Measurements from ENCODE around the gene PGR. TPM values are rescaled to one million over a fixed set of nuclear protein-coding genes. Genes with fewer than 3 reads are reported as not detected.

PGR gene
- total RNA-seq, 1 donor, result under 0.01 TPM

GRCh38 chr11:101082813-101083212, 46.8 kb downstream of the PGR start:
- Histone ChIP-seq H4K20me1 (ENCODE audit: insufficient read depth, low read length) (no peaks in the 10 kb centered on the region), H3K27ac (ENCODE audit: low read depth, low read length) (no peak overlapping the region), H3K4me3 (ENCODE audit: insufficient read depth, low read length) (no peak overlapping the region), H3K36me3 (ENCODE audit: insufficient read depth, low read length) (no peaks in the 10 kb centered on the region), H3K4me1 (ENCODE audit: insufficient read depth, low read length) (no peaks in the 10 kb centered on the region), H3K4me2 (ENCODE audit: insufficient read depth, low read length) (no peak overlapping the region), H3K9me3 (ENCODE audit: low read depth, low read length) (no peaks in the 10 kb centered on the region), H2AFZ (ENCODE audit: low read length) (no peak overlapping the region), H3K79me2 (ENCODE audit: insufficient read depth, low read length) (no peaks in the 10 kb centered on the region), H3K27me3 (ENCODE audit: insufficient read depth, low read length) (no peaks in the 10 kb centered on the region)
- TF ChIP-seq, protein P1, sequence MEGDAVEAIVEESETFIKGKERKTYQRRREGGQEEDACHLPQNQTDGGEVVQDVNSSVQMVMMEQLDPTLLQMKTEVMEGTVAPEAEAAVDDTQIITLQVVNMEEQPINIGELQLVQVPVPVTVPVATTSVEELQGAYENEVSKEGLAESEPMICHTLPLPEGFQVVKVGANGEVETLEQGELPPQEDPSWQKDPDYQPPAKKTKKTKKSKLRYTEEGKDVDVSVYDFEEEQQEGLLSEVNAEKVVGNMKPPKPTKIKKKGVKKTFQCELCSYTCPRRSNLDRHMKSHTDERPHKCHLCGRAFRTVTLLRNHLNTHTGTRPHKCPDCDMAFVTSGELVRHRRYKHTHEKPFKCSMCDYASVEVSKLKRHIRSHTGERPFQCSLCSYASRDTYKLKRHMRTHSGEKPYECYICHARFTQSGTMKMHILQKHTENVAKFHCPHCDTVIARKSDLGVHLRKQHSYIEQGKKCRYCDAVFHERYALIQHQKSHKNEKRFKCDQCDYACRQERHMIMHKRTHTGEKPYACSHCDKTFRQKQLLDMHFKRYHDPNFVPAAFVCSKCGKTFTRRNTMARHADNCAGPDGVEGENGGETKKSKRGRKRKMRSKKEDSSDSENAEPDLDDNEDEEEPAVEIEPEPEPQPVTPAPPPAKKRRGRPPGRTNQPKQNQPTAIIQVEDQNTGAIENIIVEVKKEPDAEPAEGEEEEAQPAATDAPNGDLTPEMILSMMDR (IDR thresholded peaks at IDR 0.05; ENCODE audit: extremely low read depth, low read depth, low read length), result no peak
- DNase-seq (ENCODE audit: insufficient read length, low spot score, missing footprints), result no peak

DNA sequence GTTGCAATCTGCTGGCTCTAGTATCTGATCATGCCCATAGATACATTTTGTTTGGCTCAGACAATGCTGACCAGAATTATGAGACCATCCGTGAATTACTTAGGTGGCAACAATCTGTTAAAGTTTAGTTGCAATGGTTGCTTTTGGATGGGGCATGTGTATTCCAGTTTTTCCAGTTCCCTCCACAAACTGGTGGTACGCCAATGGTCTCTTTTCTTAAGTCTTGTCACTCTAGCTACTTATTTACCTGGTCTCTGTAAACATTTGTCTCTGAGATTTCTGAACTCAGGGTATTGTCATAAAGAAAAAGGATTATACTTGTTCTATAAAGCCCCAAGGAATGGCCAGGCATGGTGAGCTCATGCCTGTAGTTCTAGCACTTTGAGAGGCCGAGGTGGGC, 65.9 kb downstream of the PGR start:
- no peaks in the 10 kb centered on the region for H3K36me3 ChIP-seq (ENCODE audit: insufficient read depth, low read length)
- no peaks in the 10 kb centered on the region for H3K9me3 ChIP-seq (ENCODE audit: low read depth, low read length)
- no peak overlapping the region for H2AFZ ChIP-seq (ENCODE audit: low read length)
- no peaks in the 10 kb centered on the region for H3K4me1 ChIP-seq (ENCODE audit: insufficient read depth, low read length)
- H4K20me1 ChIP-seq (ENCODE audit: insufficient read depth, low read length), result no peaks in the 10 kb centered on the region
- no peaks in the 10 kb centered on the region for H3K27me3 ChIP-seq (ENCODE audit: insufficient read depth, low read length)
- H3K27ac ChIP-seq (ENCODE audit: low read depth, low read length), result no peak overlapping the region
- no peaks in the 10 kb centered on the region for H3K79me2 ChIP-seq (ENCODE audit: insufficient read depth, low read length)
- no peak for DNase-seq (ENCODE audit: insufficient read length, low spot score, missing footprints)
- TF ChIP-seq, protein P1 (IDR thresholded peaks at IDR 0.05; ENCODE audit: extremely low read depth, low read depth, low read length), result no peak
- H3K4me2 ChIP-seq (ENCODE audit: insufficient read depth, low read length), result no peak overlapping the region
- H3K4me3 ChIP-seq (ENCODE audit: insufficient read depth, low read length), result no peak overlapping the region

DNA sequence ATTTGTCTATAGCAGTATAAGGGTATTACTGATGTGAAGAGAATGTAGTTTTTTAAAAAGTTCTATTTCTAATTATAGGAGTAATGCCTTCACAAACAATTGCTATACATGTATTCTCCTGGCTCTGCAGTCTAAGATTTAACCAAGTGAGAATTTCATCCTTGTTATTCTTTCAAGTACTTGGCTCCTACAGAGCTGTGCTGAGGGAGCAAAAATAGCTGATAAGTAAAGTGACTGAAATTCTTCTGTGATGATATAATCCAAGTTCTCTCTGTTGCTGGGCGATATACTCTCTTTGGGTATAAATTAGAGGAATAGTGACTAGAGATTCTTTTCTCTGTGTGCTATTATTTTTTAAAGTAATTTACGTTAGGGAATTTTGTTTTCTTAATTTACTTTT, 68.0 kb downstream of the PGR start:
- Histone ChIP-seq H4K20me1 (ENCODE audit: insufficient read depth, low read length) (no peaks in the 10 kb centered on the region), H3K9me3 (ENCODE audit: low read depth, low read length) (no peaks in the 10 kb centered on the region), H3K79me2 (ENCODE audit: insufficient read depth, low read length) (no peaks in the 10 kb centered on the region), H3K27ac (ENCODE audit: low read depth, low read length) (no peak overlapping the region), H3K27me3 (ENCODE audit: insufficient read depth, low read length) (no peaks in the 10 kb centered on the region), H3K4me1 (ENCODE audit: insufficient read depth, low read length) (no peaks in the 10 kb centered on the region), H3K4me3 (ENCODE audit: insufficient read depth, low read length) (no peak overlapping the region), H3K4me2 (ENCODE audit: insufficient read depth, low read length) (no peak overlapping the region), H2AFZ (ENCODE audit: low read length) (no peak overlapping the region), H3K36me3 (ENCODE audit: insufficient read depth, low read length) (no peaks in the 10 kb centered on the region)
- TF ChIP-seq, protein P1 (IDR thresholded peaks at IDR 0.05; ENCODE audit: extremely low read depth, low read depth, low read length), result no peak
- DNase-seq (ENCODE audit: insufficient read length, low spot score, missing footprints), result no peak

DNA sequence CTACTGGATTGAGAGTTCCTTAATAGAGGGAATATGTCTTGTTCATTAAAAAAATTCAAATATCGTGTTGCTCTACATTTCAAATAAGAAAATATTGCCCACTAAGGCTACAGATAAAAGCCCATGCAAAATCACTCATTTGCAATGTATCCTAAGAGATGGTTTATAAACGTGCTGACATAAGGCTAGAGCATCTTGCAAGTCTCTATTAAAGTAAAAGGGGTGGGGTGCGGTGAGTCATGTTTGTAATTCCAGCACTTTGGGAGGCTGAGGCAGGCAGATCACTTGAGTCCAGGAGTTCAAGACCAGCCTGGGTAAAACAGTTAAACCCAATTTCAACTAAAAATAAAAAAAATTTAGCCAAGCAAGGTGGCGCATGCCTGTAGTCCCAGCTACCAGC, 70.3 kb downstream of the PGR start:
- no peak for DNase-seq (ENCODE audit: insufficient read length, low spot score, missing footprints)
- H3K9me3 ChIP-seq (ENCODE audit: low read depth, low read length), result no peaks in the 10 kb centered on the region
- no peaks in the 10 kb centered on the region for H3K27me3 ChIP-seq (ENCODE audit: insufficient read depth, low read length)
- TF ChIP-seq, protein P1 (IDR thresholded peaks at IDR 0.05; ENCODE audit: extremely low read depth, low read depth, low read length), result no peak
- no peak overlapping the region for H3K4me3 ChIP-seq (ENCODE audit: insufficient read depth, low read length)
- H3K79me2 ChIP-seq (ENCODE audit: insufficient read depth, low read length), result no peaks in the 10 kb centered on the region
- no peak overlapping the region for H2AFZ ChIP-seq (ENCODE audit: low read length)
- H3K36me3 ChIP-seq (ENCODE audit: insufficient read depth, low read length), result no peaks in the 10 kb centered on the region
- no peak overlapping the region for H3K27ac ChIP-seq (ENCODE audit: low read depth, low read length)
- H4K20me1 ChIP-seq (ENCODE audit: insufficient read depth, low read length), result no peaks in the 10 kb centered on the region
- no peak overlapping the region for H3K4me2 ChIP-seq (ENCODE audit: insufficient read depth, low read length)
- no peaks in the 10 kb centered on the region for H3K4me1 ChIP-seq (ENCODE audit: insufficient read depth, low read length)
